Ascending aorta (tissue), 2 donors: ENCODE data around the gene ZFYVE28. TPM values are rescaled to one million over a fixed set of nuclear protein-coding genes. Genes with fewer than 3 reads are reported as not detected.

Experiments used
- DNase-seq, 2 donors: peaks; one replicate each; pipeline ENCODE4 v3.0.0-alpha.2; 2019; ENCODE audit warnings: low spot score in 2 of 2
- H3K27ac ChIP-seq, 2 donors: fragments of 200-600 bp; sonication (generic); one replicate each; pipeline ENCODE4 v1.5.1; 2016 to 2017; ENCODE audit warnings: mild to moderate bottlenecking in 1 of 2
- H3K27me3 ChIP-seq: fragments of 200-600 bp; sonication (generic); one replicate; pipeline ENCODE4 v1.5.1; 2017
- H3K36me3 ChIP-seq, 2 donors: fragments of 200-600 bp; sonication (generic); one replicate each; pipeline ENCODE4 v1.5.1; 2016
- H3K4me1 ChIP-seq, 2 donors: fragments of 200-600 bp; sonication (generic); one replicate each; pipeline ENCODE4 v1.5.1; 2016 to 2017; ENCODE audit warnings: mild to moderate bottlenecking in 1 of 2
- H3K4me3 ChIP-seq, 2 donors: fragments of 200-600 bp; sonication (generic); one replicate each; pipeline ENCODE4 v1.5.1; 2016 to 2017; ENCODE audit warnings: mild to moderate bottlenecking in 1 of 2
- H3K9me3 ChIP-seq, 2 donors: fragments of 200-600 bp; sonication (generic); one replicate each; pipeline ENCODE4 v1.5.1; 2016
- intact Hi-C: fragments of 100-400 bp; cut with DNase I; formaldehyde crosslinking; loops from one replicate; pipeline ENCODE4 v1.15.1; 2023
- total RNA-seq: library from RNA; depleted of rRNA; stranded (reverse); fragments of >200 nt; gene quantifications from one replicate; pipeline ENCODE4 v1.1.0, GENCODE V29; 2016
- TF ChIP-seq, protein P1 (sequence below), 3 experiments: fragments of 200-600 bp in 2 of 3; fragments of 450-650 bp in 1 of 3; sonication (generic) in 2 of 3; IDR thresholded peaks; one replicate each; pipeline ENCODE4 v1.5.1; 2016 to 2019; ENCODE audit warnings: antibody characterized with exemption in 3 of 3, mild to moderate bottlenecking in 1 of 3, moderate library complexity in 1 of 3

Gene ZFYVE28
- total RNA-seq, 1 donor from 2014 or later, result 12.3 TPM

DNA sequence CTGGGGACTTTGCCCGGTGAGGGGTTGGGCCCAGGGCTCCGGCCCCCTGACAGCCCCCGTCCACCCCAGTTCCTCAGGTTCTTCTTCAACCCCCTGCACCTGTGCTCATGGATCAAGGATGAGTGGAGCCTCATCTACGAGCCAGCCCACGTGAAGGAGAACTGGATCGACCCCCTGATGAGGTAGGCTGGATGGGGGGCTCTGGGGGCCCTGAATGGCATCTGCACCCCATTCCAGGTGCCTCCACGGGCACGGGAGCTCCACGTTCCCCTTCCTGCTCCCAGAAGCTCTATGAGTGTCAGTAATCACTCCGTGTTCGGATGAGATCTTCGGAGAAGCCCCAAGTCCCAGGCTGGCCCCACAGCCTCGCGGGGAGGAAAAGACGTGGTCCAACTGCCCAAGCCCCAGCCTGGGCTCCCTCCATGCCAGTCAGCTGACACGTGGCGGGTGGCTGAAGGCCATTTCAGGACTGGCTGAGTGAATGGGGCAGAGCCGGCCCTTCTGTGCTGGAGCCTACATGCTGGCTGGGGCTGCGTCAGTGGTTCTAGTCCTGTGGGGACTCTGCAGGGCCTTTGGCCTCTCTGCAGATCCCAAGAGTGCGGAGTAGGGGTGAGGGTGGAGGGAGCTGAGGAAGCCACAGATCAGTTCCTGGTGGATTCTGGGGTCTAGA is 24.8 kb upstream of the ZFYVE28 start:
- H3K4me1 ChIP-seq, result no peaks in the 10 kb centered on the region

DNA sequence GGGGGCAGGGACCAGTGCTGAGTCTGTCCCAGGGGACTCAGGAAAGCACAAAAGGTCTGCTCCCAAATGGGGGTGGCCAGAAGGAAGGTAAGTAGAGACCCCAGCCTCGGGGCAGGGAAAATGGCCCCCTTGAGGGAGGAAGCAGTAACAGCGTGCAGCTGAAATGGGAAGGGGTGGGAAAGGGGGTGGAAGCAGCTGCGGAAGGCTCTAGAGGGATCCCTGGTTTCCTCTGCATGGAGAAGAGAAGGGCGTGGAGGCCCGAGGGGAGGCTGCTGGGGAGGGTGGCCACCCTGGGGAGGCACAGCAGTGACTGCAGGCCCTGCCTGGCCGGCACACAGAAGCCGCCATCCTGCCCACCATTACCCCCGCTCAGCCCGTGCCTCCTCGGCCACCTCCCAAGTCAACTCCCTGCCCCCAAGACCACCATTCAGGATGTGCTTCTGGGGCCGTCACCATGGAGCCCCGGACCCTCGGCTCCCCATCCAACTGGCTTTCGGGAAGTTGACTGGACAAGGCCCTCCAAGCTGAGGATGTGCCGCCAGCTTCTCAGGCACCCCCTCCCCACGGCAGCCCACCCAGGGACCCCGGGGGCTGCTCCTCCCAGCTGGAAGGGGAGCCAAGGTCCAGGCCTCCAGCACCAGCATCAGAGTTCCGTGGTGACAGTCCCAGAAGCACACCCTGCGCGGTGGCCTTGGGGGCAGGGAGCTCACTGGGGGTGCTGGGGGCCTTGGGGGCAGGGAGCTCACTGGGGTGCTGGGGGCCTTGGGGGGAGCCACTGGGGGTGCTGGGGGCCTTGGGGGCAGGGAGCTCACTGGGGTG is 23.9 kb upstream of the ZFYVE28 start:
- intact Hi-C loops, result no loop called here
- DNase-seq, result no peak
- Histone ChIP-seq H3K4me3 (no peak overlapping the region), H3K9me3 (no peaks in the 10 kb centered on the region), H3K27ac (no peak overlapping the region), H3K4me1 (no peaks in the 10 kb centered on the region), H3K27me3 (no peaks in the 10 kb centered on the region), H3K36me3 (no peaks in the 10 kb centered on the region)
- TF ChIP-seq, protein P1, sequence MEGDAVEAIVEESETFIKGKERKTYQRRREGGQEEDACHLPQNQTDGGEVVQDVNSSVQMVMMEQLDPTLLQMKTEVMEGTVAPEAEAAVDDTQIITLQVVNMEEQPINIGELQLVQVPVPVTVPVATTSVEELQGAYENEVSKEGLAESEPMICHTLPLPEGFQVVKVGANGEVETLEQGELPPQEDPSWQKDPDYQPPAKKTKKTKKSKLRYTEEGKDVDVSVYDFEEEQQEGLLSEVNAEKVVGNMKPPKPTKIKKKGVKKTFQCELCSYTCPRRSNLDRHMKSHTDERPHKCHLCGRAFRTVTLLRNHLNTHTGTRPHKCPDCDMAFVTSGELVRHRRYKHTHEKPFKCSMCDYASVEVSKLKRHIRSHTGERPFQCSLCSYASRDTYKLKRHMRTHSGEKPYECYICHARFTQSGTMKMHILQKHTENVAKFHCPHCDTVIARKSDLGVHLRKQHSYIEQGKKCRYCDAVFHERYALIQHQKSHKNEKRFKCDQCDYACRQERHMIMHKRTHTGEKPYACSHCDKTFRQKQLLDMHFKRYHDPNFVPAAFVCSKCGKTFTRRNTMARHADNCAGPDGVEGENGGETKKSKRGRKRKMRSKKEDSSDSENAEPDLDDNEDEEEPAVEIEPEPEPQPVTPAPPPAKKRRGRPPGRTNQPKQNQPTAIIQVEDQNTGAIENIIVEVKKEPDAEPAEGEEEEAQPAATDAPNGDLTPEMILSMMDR (IDR thresholded peaks at IDR 0.05), result no peak

More for the DNA sequence above, 24.8 kb upstream of the ZFYVE28 start:
- Histone ChIP-seq H3K27me3 (no peaks in the 10 kb centered on the region), H3K4me3 (no peak overlapping the region), H3K36me3 (no peaks in the 10 kb centered on the region), H3K27ac (no peak overlapping the region), H3K9me3 (no peaks in the 10 kb centered on the region)
- TF ChIP-seq, protein P1 (IDR thresholded peaks at IDR 0.05), result no peak
- intact Hi-C loops, result no loop called here
- DNase-seq, result no peak

DNA sequence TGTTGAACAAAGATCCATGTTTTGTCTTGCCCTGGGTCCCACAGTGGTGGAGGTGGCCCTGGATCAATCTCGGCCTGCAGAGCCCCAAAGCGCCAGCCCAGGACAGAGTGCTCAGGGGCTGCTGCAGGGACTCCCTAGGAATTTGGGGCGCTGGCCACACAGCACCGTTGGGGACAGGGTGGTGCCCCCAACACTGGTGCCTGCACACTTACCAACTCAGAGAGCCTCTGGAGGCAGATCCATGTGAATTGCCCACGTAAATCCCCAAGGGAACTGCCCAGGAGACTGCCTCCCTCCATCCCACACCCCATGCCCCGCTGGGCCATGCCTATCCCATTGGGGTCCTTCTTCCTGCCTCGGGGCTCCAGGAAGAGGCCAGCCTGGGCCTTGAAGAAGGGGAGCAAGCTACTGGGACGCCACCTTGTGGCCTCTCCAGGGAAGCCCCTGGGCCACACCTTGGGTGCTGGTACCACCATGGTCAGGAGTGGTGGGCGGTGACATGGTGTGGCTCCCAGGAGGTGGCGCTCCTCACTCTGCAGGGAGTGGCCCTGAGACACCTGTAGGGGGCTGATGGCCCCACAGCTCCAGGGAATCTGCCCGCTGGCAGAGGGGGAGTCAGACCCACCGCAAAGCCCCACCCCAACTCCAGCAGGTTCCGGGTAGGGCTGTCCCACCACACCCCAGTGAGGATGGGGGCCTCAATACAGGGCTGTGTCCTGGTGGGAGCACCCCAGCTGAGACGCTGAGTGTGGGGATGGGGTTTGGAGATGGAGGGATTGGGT is 23.1 kb upstream of the ZFYVE28 start:
- TF ChIP-seq, protein P1 (IDR thresholded peaks at IDR 0.05), result peak; percentile 29 to 54 (median 46)
- no peak overlapping the region for H3K4me3 ChIP-seq
- no peaks in the 10 kb centered on the region for H3K4me1 ChIP-seq
- peak in 1 of 2 donors; percentile 69 for DNase-seq
- intact Hi-C loops, result no loop called here
- no peak overlapping the region for H3K27ac ChIP-seq
- H3K36me3 ChIP-seq, result no peaks in the 10 kb centered on the region
- H3K9me3 ChIP-seq, result no peaks in the 10 kb centered on the region
- H3K27me3 ChIP-seq, result no peaks in the 10 kb centered on the region

DNA sequence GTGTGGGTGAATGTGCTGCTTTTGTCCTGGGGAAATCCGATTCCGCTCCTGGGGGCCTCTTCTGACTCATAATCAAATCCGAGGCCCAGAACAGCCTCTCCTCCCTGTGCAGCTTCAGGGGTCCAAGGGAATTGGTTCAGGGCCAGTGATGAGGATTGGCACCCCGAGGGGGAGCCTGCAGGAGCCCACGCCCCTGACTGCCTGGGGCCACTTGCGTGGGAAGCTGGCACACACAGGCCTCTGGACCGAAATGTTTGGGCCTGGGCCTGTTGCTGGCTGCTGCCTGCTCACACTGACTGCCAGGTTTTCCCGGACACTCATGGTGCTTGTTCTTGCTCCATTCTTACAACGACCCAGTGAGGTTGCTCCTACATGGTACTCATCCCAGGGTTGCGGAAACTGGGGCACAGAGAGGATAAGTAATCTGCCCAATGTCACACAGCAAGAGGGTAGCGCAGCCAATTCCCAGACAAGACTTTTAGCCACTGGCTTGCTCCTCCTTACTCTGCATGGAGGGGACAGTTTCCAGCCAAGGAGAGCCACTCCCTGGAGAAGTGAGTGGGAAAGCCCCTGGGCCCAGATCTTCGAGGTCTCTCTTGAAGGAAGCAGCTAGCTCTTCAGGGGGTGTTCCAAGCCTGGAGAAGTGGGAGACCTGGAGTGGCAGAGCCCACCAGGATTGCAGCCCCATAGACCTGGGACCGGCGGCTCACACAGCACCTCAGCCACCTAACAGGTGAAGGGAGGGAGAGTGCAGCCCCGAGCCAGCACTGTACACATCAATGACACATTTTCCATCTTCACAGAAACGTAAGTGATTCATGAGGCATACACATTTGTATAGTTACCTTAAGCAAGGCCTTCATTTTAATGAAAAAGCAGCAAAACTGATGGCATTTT is 20.6 kb upstream of the ZFYVE28 start:
- H3K27me3 ChIP-seq, result no peaks in the 10 kb centered on the region
- no peaks in the 10 kb centered on the region for H3K36me3 ChIP-seq
- TF ChIP-seq, protein P1 (IDR thresholded peaks at IDR 0.05), result no peak
- no peak overlapping the region for H3K27ac ChIP-seq
- no peaks in the 10 kb centered on the region for H3K9me3 ChIP-seq
- DNase-seq, result no peak
- intact Hi-C loops, result no loop called here
- no peak overlapping the region for H3K4me3 ChIP-seq
- H3K4me1 ChIP-seq, result no peaks in the 10 kb centered on the region
